HepG2 (cell line): ENCODE measurements around the gene WWP2. TPM values are rescaled to one million over a fixed set of nuclear protein-coding genes. Genes with fewer than 3 reads are reported as not detected.

Experiments used
- FOSL2 ChIP-seq: sonication (generic); formaldehyde crosslinking; IDR thresholded peaks from 2 replicates; pipeline ENCODE4 v1.4.0; 2020; ENCODE audit warnings: missing genetic modification reagents
- GPBP1L1 ChIP-seq: sonication (generic); formaldehyde crosslinking; IDR thresholded peaks from 2 replicates; pipeline ENCODE4 v1.5.0; 2020; ENCODE audit warnings: mild to moderate bottlenecking, missing genetic modification reagents
- HBP1 ChIP-seq: IDR thresholded peaks from 2 replicates; pipeline ENCODE4 v1.6.1; 2016; ENCODE audit warnings: low read depth, control low read depth
- POLR2G ChIP-seq: fragments of 200-400 bp; formaldehyde crosslinking; IDR thresholded peaks from 2 replicates; pipeline ENCODE4 v1.6.1; 2018; ENCODE audit warnings: mild to moderate bottlenecking, low read depth, low read length, moderate library complexity
- RARA ChIP-seq: IDR thresholded peaks from 2 replicates; pipeline ENCODE4 v1.6.1; 2016; ENCODE audit warnings: missing genetic modification reagents, missing compliant biosample characterization
- SATB2 ChIP-seq: sonication (generic); formaldehyde crosslinking; IDR thresholded peaks from 2 replicates; pipeline ENCODE4 v1.5.0; 2020; ENCODE audit warnings: missing genetic modification reagents
- SUZ12 ChIP-seq: fragments of 150-350 bp; IDR thresholded peaks from 2 replicates; pipeline ENCODE4 v1.6.1; 2014; ENCODE audit warnings: low read depth, low read length
- ZKSCAN5 ChIP-seq: sonication (generic); formaldehyde crosslinking; IDR thresholded peaks from 2 replicates; pipeline ENCODE4 v1.5.1; 2020; ENCODE audit warnings: mild to moderate bottlenecking, missing genetic modification reagents
- ZNF235 ChIP-seq: sonication (generic); formaldehyde crosslinking; IDR thresholded peaks from 2 replicates; pipeline ENCODE4 v1.8.1; 2023; ENCODE audit warnings: mild to moderate bottlenecking, missing genetic modification reagents, borderline replicate concordance
- ZNF331 ChIP-seq: sonication (generic); formaldehyde crosslinking; IDR thresholded peaks from 2 replicates; pipeline ENCODE4 v1.4.0; 2020; ENCODE audit warnings: missing genetic modification reagents
- ZNF430 ChIP-seq: sonication (generic); formaldehyde crosslinking; IDR thresholded peaks from 2 replicates; pipeline ENCODE4 v1.9.0; 2021; ENCODE audit warnings: mild to moderate bottlenecking, missing genetic modification reagents
- ZNF552 ChIP-seq: sonication (generic); formaldehyde crosslinking; IDR thresholded peaks from 2 replicates; pipeline ENCODE4 v1.9.0; 2022; ENCODE audit warnings: missing genetic modification reagents, mild to moderate bottlenecking, borderline replicate concordance
- ZSCAN29 ChIP-seq: sonication (generic); formaldehyde crosslinking; conservative IDR thresholded peaks from 2 replicates; pipeline ENCODE4 v1.4.0; 2020; ENCODE audit warnings: mild to moderate bottlenecking, missing genetic modification reagents
- polyA plus RNA-seq, 8 experiments: library from polyadenylated mRNA; depleted of rRNA in 3 of 8; stranded (reverse) in 7 of 8; unstranded in 1 of 8; fragments of >200 nt; fragmentation: Illumina TruSeq in 4 of 8; extraction: Trizol in 4 of 8; gene quantifications; 2 replicates each; pipeline versions ENCODE4 v1.2.1 to v1.2.3, GENCODE V29; 2011 to 2016; ENCODE audit warnings: low read depth in 4 of 8, missing spikeins in 1 of 8, mixed read lengths in 1 of 8; ENCODE audit not compliant: insufficient read depth in 1 of 8
- total RNA-seq, 5 experiments: library from RNA; depleted of rRNA; stranded (reverse); fragments of >200 nt; fragmentation: Illumina TruSeq; extraction: Trizol; gene quantifications; 2 replicates each; pipeline ENCODE4 v1.2.3, GENCODE V29; 2016; ENCODE audit warnings: low read depth in 1 of 5
- TF ChIP-seq, protein P1 (sequence below): sonication (generic); formaldehyde crosslinking; IDR thresholded peaks from 2 replicates; pipeline ENCODE4 v1.4.0; 2020; ENCODE audit warnings: mild to moderate bottlenecking, missing genetic modification reagents
- TF ChIP-seq, protein P2 (sequence below): sonication (generic); formaldehyde crosslinking; conservative IDR thresholded peaks from 2 replicates; pipeline ENCODE4 v1.4.0; 2020; ENCODE audit warnings: missing genetic modification reagents

WWP2 gene
- total and polyA plus RNA-seq, 2 of the 13 experiments (the other 11 are each of a cell fraction or from before 2014, with no cell fraction given): 11.4 to 28.2 TPM

DNA sequence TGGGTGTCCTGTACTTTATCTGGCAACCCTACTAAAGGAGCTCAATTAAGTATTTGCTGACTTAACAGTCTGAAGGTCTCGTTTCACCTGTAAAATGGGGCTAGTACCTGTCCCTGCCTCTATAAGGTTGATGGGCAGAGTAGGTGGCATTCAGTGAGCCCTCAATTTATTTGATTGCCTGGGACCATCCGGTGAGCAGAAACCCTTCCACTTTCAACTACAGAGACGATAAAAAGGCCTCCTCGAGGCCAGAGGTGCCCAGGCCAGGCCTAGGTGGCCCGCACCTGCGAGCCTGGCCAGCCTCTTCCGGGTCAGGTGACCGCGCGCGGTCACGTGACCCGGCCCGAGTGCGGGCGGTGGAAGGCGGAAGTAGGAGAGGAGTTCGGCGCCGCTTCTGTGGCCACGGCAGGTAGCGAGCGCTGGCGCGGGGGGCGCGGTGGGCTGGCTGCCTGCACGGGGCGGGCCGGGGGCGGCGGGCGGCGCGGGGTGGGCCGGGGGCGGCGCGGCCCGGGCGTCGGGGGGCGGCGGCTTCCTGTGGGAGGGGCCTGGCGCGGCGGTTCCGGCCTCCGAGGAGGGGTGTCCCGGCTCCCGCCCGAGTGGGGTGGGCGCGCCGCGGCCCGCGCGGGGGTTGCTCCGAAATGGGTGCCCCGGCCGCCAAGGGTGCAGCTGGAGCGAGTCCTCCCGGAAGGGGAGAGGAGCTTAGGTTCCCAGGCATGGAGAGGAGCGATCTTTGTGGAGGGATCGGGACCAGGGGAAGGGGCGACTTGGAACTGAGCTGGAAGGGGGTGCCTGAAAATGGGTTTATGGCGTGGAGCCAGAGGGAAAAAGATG is at the start of gene WWP2 (continued):
- TF ChIP-seq HBP1 (CRISPR knock-in tag): peak; percentile 77; the same call in 1 of the 2 replicates
- TF ChIP-seq ZSCAN29: no peak; the same call in 1 of the 2 replicates
- TF ChIP-seq SATB2 (CRISPR knock-in tag): 0 out of 2 replicates have a peak, but pooled peaks have one; percentile 55
- TF ChIP-seq ZNF430 (CRISPR knock-in tag): no peak; the same call in 1 of the 2 replicates
- no peak for TF ChIP-seq GPBP1L1 (CRISPR knock-in tag)
- TF ChIP-seq POLR2G: peak; percentile 98
- no peak for TF ChIP-seq ZKSCAN5 (CRISPR knock-in tag)
- TF ChIP-seq RARA: no peak; the same call in 1 of the 2 replicates
- peak; percentile 74 for TF ChIP-seq ZNF331 (CRISPR knock-in tag)
- no peak for TF ChIP-seq ZNF552 (CRISPR knock-in tag)
- TF ChIP-seq FOSL2 (CRISPR knock-in tag): peak; percentile 49
- TF ChIP-seq, protein P1, sequence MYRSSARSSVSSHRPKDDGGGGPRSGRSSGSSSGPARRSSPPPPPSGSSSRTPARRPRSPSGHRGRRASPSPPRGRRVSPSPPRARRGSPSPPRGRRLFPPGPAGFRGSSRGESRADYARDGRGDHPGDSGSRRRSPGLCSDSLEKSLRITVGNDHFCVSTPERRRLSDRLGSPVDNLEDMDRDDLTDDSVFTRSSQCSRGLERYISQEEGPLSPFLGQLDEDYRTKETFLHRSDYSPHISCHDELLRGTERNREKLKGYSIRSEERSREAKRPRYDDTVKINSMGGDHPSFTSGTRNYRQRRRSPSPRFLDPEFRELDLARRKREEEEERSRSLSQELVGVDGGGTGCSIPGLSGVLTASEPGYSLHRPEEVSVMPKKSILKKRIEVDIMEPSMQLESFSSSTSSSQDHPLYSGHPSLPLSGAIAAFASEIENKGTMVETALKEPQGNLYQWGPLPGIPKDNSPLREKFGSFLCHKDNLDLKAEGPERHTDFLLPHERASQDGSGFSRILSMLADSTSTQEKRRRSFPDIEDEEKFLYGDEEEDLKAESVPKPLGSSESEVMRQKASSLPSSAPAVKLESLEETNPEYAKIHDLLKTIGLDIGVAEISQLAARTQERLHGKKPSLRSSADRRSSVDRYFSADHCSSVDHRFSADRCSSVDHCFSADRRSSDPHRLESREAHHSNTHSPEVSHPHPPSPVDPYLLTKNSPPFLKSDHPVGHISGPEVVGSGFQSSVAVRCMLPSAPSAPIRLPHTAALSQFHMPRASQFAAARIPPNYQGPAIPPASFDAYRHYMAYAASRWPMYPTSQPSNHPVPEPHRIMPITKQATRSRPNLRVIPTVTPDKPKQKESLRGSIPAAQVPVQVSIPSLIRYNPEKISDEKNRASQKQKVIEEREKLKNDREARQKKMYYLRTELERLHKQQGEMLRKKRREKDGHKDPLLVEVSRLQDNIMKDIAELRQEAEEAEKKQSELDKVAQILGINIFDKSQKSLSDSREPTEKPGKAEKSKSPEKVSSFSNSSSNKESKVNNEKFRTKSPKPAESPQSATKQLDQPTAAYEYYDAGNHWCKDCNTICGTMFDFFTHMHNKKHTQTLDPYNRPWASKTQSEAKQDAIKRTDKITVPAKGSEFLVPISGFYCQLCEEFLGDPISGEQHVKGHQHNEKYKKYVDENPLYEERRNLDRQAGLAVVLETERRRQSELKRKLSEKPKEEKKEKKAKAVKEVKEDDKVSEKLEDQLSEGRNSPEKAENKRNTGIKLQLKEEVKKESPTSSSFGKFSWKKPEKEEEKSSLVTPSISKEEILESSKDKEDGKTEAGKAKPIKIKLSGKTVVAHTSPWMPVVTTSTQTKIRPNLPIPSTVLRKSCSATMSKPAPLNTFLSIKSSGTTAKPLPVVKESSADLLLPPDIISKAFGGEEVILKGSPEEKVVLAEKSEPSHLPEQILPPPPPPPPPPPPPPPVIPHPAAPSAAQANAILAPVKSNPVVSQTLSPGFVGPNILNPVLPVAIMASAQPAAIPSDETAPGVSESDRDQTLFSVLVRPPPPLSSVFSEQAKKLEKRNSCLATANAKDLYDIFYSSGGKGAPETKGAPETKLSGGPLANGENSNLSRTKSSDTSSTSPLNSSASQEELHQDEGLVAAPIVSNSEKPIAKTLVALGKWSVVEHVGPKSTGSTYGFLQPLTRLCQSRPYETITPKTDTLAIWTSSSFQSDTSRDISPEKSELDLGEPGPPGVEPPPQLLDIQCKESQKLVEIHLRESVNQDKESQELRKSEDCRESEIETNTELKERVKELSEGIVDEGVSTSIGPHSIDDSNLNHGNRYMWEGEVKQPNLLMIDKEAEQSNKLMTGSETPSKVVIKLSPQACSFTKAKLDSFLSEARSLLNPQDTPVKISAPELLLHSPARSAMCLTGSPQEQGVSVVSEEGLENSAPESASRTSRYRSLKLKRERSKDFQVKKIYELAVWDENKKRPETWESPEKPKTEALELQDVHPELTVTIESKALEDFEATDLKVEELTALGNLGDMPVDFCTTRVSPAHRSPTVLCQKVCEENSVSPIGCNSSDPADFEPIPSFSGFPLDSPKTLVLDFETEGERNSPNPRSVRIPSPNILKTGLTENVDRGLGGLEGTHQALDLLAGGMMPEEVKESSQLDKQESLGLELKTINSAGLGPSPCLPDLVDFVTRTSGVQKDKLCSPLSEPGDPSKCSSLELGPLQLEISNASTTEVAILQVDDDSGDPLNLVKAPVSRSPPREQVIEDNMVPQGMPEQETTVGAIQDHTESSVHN: no peak
- no peak for TF ChIP-seq SUZ12
- TF ChIP-seq ZNF235 (CRISPR knock-in tag): no peak
- TF ChIP-seq, protein P2, sequence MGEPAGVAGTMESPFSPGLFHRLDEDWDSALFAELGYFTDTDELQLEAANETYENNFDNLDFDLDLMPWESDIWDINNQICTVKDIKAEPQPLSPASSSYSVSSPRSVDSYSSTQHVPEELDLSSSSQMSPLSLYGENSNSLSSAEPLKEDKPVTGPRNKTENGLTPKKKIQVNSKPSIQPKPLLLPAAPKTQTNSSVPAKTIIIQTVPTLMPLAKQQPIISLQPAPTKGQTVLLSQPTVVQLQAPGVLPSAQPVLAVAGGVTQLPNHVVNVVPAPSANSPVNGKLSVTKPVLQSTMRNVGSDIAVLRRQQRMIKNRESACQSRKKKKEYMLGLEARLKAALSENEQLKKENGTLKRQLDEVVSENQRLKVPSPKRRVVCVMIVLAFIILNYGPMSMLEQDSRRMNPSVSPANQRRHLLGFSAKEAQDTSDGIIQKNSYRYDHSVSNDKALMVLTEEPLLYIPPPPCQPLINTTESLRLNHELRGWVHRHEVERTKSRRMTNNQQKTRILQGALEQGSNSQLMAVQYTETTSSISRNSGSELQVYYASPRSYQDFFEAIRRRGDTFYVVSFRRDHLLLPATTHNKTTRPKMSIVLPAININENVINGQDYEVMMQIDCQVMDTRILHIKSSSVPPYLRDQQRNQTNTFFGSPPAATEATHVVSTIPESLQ: no peak
